Mesodermal cell (in vitro differentiated cells): Measurements from ENCODE around the gene HARS1.
"Not testable (repeated sequence)": the region's sequence is repeated elsewhere in the genome, so short reads cannot be mapped to it uniquely, and the experiment has no call there.

ENCODE experiments used
- H3K27ac ChIP-seq: 2 replicates; pipeline ENCODE4 v1.7.0; 2013; ENCODE audit warnings: mild to moderate bottlenecking, low read depth, low read length, moderate library complexity; ENCODE audit not compliant: severe bottlenecking
- H3K36me3 ChIP-seq: 2 replicates; pipeline ENCODE4 v1.7.1; 2013; ENCODE audit warnings: mild to moderate bottlenecking, low read length, moderate library complexity; ENCODE audit not compliant: control insufficient read depth, insufficient read depth
- H3K4me1 ChIP-seq: one replicate; pipeline ENCODE4 v1.7.1; 2013; ENCODE audit warnings: mild to moderate bottlenecking, low read length; ENCODE audit not compliant: insufficient read depth, control insufficient read depth, poor library complexity, severe bottlenecking
- H3K4me3 ChIP-seq: 2 replicates; pipeline ENCODE4 v1.7.0; 2013; ENCODE audit warnings: low read length, control low read depth, mild to moderate bottlenecking; ENCODE audit not compliant: insufficient read depth, poor library complexity, severe bottlenecking; ENCODE audit errors: extremely low read depth
- H3K9me3 ChIP-seq: 2 replicates; pipeline ENCODE4 v1.7.1; 2013; ENCODE audit warnings: mild to moderate bottlenecking, low read length, moderate library complexity; ENCODE audit not compliant: control insufficient read depth
- WGBS, 2 experiments: methylation state at CpG; one replicate each; pipeline ENCODE4 v1.1.5; 2013; ENCODE audit warnings: missing lambda C conversion rate in 2 of 2; ENCODE audit not compliant: insufficient coverage in 2 of 2; 5-methylcytosine and 5-hydroxymethylcytosine counted together

HARS1 gene

GRCh38 chr5:140632366-140633020 is 58.7 kb downstream of the HARS1 start:
- Histone ChIP-seq H3K36me3 (no peaks in the 10 kb centered on the region), H3K9me3 (peaks cover 13% of the 10 kb centered on the region), H3K27ac (no peak overlapping the region), H3K4me1 (peaks cover 2% of the 10 kb centered on the region), H3K4me3 (peak overlapping the region; percentile 28)
- 50 to 54% methylated on average over 49 to 51 of the region's 51 CpGs for WGBS, 2 experiments

GRCh38 chr5:140631831-140632365 is 59.3 kb downstream of the HARS1 start:
- Histone ChIP-seq H3K4me3 (peak overlapping the region; percentile 28), H3K4me1 (peaks cover 2% of the 10 kb centered on the region), H3K36me3 (no peaks in the 10 kb centered on the region), H3K9me3 (peaks cover 18% of the 10 kb centered on the region), H3K27ac (no peak overlapping the region)
- WGBS, 2 experiments = 54 to 62% methylated on average over 36 of the region's 36 CpGs

- no peak overlapping the region for H3K4me3 ChIP-seq
- no peaks in the 10 kb centered on the region for H3K36me3 ChIP-seq
- peaks cover 22% of the 10 kb centered on the region for H3K9me3 ChIP-seq
- peaks cover 2% of the 10 kb centered on the region for H3K4me1 ChIP-seq
- no peak overlapping the region for H3K27ac ChIP-seq
- 71 to 100% methylated on average over 1 to 2 of the region's 4 CpGs for WGBS, 2 experiments
These were observed 60.1 kb downstream of the HARS1 start for GRCh38 chr5:140631036-140631417.

GRCh38 chr5:140630292-140631035 is 60.7 kb downstream of the HARS1 start:
- Histone ChIP-seq H3K4me3 (no peak overlapping the region), H3K36me3 (no peaks in the 10 kb centered on the region), H3K27ac (no peak overlapping the region), H3K9me3 (peaks cover 22% of the 10 kb centered on the region), H3K4me1 (peaks cover 2% of the 10 kb centered on the region)
- WGBS, 2 experiments = 79 to 80% methylated on average over 1 to 2 of the region's 2 CpGs

- H3K27ac ChIP-seq = no peak overlapping the region
- 100% methylated on average over 1 of the region's 1 CpG for WGBS, 2 experiments
- H3K36me3 ChIP-seq = no peaks in the 10 kb centered on the region
- H3K9me3 ChIP-seq = peaks cover 22% of the 10 kb centered on the region
- H3K4me1 ChIP-seq = no peaks in the 10 kb centered on the region
- no peak overlapping the region for H3K4me3 ChIP-seq
These were observed 62.5 kb downstream of the HARS1 start for GRCh38 chr5:140628711-140629110.

- WGBS, 2 experiments = 91 to 92% methylated on average over 1 to 4 of the region's 6 CpGs
- peaks cover 22% of the 10 kb centered on the region for H3K9me3 ChIP-seq
- no peaks in the 10 kb centered on the region for H3K4me1 ChIP-seq
- no peaks in the 10 kb centered on the region for H3K36me3 ChIP-seq
- H3K4me3 ChIP-seq = no peak overlapping the region
- H3K27ac ChIP-seq = no peak overlapping the region
These were observed 63.2 kb downstream of the HARS1 start for GRCh38 chr5:140627972-140628371.

- peaks cover 22% of the 10 kb centered on the region for H3K9me3 ChIP-seq
- H3K36me3 ChIP-seq, H3K4me1 ChIP-seq, H3K4me3 ChIP-seq, H3K27ac ChIP-seq: not testable (repeated sequence)
- 74 to 98% methylated on average over 4 to 8 of the region's 10 CpGs for WGBS, 2 experiments
These were observed 66.3 kb downstream of the HARS1 start for GRCh38 chr5:140624886-140625285.
